ENCODE results near the gene FAM25G.
"Not testable (repeated sequence)": the region's sequence is repeated elsewhere in the genome, so short reads cannot be mapped to it uniquely, and the experiment has no call there.

DNA sequence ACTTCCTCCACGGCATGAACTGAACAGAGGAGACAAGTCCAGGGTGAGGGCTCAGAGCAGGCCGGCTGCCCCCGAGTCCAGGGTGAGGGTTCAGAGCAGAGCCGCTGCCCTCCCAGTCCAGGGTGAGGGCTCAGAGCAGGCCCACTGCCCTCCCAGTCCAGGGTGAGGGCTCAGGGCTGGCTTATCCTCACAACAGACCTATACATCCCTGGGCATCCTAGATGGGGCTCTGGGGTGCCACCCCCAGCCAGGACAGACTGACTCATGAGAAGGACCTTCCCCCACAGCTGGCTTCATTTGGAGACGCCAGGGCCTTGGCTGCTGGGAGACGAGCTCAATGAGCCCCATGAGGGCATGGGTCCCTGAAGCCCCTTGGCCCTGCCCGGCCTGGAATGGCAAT lies 1.9 kb downstream of the FAM25G start:
- TF ChIP-seq, protein P1, sequence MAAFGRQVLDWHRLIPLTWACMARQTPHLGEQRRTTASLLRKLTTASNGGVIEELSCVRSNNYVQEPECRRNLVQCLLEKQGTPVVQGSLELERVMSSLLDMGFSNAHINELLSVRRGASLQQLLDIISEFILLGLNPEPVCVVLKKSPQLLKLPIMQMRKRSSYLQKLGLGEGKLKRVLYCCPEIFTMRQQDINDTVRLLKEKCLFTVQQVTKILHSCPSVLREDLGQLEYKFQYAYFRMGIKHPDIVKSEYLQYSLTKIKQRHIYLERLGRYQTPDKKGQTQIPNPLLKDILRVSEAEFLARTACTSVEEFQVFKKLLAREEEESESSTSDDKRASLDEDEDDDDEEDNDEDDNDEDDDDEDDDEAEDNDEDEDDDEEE (CRISPR knock-in tag; IDR thresholded peaks at IDR 0.05) = not testable (repeated sequence)
- not testable (repeated sequence) for TF ChIP-seq CHD4 (IDR thresholded peaks at IDR 0.05; ENCODE audit: borderline replicate concordance, low read length); ZMYM3 (CRISPR knock-in tag; IDR thresholded peaks at IDR 0.05); GATAD2A (CRISPR knock-in tag; IDR thresholded peaks at IDR 0.05); RFXANK (CRISPR knock-in tag; IDR thresholded peaks at IDR 0.05); CREM (IDR thresholded peaks at IDR 0.05); CREM (CRISPR knock-in tag; IDR thresholded peaks at IDR 0.05); SRSF4 (IDR thresholded peaks at IDR 0.05; ENCODE audit: low read depth, low read length, poor library complexity, severe bottlenecking); KLF15 (CRISPR knock-in tag; IDR thresholded peaks at IDR 0.05; ENCODE audit: borderline replicate concordance)
- TF ChIP-seq, protein P2, sequence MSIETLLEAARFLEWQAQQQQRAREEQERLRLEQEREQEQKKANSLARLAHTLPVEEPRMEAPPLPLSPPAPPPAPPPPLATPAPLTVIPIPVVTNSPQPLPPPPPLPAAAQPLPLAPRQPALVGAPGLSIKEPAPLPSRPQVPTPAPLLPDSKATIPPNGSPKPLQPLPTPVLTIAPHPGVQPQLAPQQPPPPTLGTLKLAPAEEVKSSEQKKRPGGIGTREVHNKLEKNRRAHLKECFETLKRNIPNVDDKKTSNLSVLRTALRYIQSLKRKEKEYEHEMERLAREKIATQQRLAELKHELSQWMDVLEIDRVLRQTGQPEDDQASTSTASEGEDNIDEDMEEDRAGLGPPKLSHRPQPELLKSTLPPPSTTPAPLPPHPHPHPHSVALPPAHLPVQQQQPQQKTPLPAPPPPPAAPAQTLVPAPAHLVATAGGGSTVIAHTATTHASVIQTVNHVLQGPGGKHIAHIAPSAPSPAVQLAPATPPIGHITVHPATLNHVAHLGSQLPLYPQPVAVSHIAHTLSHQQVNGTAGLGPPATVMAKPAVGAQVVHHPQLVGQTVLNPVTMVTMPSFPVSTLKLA (IDR thresholded peaks at IDR 0.05) = not testable (repeated sequence)
- TF ChIP-seq, protein P3, sequence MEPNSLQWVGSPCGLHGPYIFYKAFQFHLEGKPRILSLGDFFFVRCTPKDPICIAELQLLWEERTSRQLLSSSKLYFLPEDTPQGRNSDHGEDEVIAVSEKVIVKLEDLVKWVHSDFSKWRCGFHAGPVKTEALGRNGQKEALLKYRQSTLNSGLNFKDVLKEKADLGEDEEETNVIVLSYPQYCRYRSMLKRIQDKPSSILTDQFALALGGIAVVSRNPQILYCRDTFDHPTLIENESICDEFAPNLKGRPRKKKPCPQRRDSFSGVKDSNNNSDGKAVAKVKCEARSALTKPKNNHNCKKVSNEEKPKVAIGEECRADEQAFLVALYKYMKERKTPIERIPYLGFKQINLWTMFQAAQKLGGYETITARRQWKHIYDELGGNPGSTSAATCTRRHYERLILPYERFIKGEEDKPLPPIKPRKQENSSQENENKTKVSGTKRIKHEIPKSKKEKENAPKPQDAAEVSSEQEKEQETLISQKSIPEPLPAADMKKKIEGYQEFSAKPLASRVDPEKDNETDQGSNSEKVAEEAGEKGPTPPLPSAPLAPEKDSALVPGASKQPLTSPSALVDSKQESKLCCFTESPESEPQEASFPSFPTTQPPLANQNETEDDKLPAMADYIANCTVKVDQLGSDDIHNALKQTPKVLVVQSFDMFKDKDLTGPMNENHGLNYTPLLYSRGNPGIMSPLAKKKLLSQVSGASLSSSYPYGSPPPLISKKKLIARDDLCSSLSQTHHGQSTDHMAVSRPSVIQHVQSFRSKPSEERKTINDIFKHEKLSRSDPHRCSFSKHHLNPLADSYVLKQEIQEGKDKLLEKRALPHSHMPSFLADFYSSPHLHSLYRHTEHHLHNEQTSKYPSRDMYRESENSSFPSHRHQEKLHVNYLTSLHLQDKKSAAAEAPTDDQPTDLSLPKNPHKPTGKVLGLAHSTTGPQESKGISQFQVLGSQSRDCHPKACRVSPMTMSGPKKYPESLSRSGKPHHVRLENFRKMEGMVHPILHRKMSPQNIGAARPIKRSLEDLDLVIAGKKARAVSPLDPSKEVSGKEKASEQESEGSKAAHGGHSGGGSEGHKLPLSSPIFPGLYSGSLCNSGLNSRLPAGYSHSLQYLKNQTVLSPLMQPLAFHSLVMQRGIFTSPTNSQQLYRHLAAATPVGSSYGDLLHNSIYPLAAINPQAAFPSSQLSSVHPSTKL (CRISPR knock-in tag; IDR thresholded peaks at IDR 0.05) = not testable (repeated sequence)
- TF ChIP-seq, protein P4, sequence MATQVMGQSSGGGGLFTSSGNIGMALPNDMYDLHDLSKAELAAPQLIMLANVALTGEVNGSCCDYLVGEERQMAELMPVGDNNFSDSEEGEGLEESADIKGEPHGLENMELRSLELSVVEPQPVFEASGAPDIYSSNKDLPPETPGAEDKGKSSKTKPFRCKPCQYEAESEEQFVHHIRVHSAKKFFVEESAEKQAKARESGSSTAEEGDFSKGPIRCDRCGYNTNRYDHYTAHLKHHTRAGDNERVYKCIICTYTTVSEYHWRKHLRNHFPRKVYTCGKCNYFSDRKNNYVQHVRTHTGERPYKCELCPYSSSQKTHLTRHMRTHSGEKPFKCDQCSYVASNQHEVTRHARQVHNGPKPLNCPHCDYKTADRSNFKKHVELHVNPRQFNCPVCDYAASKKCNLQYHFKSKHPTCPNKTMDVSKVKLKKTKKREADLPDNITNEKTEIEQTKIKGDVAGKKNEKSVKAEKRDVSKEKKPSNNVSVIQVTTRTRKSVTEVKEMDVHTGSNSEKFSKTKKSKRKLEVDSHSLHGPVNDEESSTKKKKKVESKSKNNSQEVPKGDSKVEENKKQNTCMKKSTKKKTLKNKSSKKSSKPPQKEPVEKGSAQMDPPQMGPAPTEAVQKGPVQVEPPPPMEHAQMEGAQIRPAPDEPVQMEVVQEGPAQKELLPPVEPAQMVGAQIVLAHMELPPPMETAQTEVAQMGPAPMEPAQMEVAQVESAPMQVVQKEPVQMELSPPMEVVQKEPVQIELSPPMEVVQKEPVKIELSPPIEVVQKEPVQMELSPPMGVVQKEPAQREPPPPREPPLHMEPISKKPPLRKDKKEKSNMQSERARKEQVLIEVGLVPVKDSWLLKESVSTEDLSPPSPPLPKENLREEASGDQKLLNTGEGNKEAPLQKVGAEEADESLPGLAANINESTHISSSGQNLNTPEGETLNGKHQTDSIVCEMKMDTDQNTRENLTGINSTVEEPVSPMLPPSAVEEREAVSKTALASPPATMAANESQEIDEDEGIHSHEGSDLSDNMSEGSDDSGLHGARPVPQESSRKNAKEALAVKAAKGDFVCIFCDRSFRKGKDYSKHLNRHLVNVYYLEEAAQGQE (IDR thresholded peaks at IDR 0.05; ENCODE audit: borderline replicate concordance in 1 of 2, low read depth in 1 of 2, low read length in 2 of 2) = not testable (repeated sequence)
- TF ChIP-seq, protein P5, sequence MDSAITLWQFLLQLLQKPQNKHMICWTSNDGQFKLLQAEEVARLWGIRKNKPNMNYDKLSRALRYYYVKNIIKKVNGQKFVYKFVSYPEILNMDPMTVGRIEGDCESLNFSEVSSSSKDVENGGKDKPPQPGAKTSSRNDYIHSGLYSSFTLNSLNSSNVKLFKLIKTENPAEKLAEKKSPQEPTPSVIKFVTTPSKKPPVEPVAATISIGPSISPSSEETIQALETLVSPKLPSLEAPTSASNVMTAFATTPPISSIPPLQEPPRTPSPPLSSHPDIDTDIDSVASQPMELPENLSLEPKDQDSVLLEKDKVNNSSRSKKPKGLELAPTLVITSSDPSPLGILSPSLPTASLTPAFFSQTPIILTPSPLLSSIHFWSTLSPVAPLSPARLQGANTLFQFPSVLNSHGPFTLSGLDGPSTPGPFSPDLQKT (CRISPR knock-in tag; IDR thresholded peaks at IDR 0.05; ENCODE audit: borderline replicate concordance) = not testable (repeated sequence)
- TF ChIP-seq, protein P6, sequence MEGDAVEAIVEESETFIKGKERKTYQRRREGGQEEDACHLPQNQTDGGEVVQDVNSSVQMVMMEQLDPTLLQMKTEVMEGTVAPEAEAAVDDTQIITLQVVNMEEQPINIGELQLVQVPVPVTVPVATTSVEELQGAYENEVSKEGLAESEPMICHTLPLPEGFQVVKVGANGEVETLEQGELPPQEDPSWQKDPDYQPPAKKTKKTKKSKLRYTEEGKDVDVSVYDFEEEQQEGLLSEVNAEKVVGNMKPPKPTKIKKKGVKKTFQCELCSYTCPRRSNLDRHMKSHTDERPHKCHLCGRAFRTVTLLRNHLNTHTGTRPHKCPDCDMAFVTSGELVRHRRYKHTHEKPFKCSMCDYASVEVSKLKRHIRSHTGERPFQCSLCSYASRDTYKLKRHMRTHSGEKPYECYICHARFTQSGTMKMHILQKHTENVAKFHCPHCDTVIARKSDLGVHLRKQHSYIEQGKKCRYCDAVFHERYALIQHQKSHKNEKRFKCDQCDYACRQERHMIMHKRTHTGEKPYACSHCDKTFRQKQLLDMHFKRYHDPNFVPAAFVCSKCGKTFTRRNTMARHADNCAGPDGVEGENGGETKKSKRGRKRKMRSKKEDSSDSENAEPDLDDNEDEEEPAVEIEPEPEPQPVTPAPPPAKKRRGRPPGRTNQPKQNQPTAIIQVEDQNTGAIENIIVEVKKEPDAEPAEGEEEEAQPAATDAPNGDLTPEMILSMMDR (CRISPR knock-in tag; IDR thresholded peaks at IDR 0.05) = not testable (repeated sequence)

Measured in HepG2 (cell line).